ENCODE measurements around the gene ADARB1.
A peak's percentile ranks its signal among the peaks of the same experiment; 100 is the strongest.
"Not testable (repeated sequence)": the region's sequence is repeated elsewhere in the genome, so short reads cannot be mapped to it uniquely, and the experiment has no call there.

The ADARB1 gene, protein sequence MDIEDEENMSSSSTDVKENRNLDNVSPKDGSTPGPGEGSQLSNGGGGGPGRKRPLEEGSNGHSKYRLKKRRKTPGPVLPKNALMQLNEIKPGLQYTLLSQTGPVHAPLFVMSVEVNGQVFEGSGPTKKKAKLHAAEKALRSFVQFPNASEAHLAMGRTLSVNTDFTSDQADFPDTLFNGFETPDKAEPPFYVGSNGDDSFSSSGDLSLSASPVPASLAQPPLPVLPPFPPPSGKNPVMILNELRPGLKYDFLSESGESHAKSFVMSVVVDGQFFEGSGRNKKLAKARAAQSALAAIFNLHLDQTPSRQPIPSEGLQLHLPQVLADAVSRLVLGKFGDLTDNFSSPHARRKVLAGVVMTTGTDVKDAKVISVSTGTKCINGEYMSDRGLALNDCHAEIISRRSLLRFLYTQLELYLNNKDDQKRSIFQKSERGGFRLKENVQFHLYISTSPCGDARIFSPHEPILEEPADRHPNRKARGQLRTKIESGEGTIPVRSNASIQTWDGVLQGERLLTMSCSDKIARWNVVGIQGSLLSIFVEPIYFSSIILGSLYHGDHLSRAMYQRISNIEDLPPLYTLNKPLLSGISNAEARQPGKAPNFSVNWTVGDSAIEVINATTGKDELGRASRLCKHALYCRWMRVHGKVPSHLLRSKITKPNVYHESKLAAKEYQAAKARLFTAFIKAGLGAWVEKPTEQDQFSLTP

DNA sequence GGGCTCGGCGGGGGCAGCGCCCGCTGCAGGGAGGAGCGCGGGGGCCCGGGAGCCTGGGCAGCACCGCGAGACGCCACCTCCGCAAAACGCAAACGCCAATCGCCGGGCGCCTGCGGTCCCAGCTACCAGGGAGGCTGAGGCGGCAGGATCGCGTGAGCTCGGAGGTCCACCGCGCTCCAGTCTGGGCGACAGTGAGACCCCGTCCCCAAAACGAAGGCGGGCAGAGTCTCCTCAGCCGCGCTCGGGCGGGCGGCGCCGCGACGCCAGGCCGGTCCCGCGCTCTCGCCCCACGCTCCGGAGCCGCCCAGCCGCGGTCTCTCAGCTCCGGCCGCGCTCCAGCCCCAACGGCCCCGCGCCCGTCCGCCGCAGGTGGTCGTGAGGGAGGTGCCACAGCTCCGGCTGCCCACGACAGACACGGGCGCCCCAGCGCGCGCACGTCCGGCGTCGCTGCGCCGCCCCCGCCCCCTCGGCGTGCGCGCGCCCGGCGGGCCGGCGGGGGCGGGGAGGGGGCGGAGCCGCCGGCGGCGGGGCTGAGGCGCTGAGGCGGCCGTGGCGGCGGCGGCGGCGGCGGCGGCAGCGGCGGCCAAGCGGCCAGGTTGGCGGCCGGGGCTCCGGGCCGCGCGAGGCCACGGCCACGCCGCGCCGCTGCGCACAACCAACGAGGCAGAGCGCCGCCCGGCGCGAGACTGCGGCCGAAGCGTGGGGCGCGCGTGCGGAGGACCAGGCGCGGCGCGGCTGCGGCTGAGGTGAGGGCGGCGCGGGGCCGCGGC lies at the start of gene ADARB1:
ADARB1 (plus strand) TSS at position 533 of the 770 bp plus-strand sequence. CDS start 97,077 bp downstream, outside the sequence.
- peak; percentile 67 to 78 for DNase-seq

- DNase-seq, result no peak
Observed at GRCh38 chr21:45026066-45026745, 48.2 kb upstream of the ADARB1 start.

DNA sequence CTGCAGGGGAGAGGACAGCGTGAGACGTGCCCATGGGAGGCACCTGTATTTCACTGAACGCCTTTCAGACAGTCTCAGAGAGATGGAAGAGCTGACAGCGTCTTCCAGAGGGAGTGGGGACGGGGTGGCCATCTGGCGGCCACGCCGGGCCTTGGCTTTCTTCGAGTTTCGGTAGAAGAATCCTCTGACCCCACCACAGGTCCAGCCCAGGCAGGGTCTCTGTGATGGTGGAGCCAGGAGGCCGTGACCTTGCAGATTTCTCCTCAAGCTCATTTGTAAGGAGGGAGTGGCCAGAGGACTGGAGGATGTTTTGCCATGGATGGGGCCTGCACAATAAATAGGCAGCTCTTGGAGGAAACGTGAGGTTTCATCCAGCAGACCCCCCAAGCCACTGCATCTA lies 47.6 kb upstream of the ADARB1 start:
- no peak for DNase-seq

DNA sequence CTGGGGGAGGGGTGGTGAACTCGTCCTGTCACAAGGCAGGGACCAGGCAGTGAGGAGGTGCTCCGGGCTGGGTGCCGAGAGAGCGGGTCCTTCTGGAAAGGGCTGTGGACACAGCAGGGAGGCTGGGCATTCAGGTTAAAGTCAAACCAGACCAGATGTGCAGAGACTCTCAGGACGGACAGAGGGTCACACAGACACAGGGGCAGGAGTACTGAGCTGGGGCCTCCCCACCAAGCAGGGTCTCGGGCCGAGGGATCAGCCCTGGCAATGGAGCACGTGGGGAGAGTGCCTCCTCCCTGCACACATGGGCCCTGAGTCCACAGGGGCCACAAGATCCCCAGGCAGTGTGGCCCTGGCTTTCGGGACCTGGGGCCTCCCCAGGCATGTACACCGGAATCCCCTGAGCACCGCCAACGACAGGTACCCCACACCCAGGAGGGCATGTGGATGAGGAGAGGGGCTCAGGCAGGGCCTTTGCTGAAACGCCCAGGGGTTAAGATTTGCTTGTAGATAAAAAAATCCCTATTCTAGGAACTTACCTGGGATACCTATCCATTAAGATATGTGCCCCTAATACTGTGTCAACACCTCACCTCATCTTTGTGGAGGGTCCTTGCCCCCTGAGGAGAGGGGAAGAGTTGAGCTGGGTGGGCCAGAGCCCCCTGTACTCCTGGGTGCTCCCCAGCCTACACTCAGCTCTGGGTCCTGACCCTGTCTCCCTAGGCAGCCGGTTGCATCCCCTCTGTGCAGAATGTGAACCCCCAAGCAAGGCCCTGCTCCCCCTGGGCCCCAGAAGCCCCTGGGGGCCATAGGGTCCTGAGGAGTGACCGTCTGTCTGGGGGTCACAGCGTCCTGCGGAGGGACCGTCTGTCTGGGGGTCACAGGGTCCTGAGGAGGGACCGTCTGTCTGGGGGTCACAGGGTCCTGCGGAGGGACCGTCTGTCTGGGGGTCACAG lies 46.9 kb upstream of the ADARB1 start:
- no peak for DNase-seq

- not testable (repeated sequence) for DNase-seq
Observed at GRCh38 chr21:45028645-45029044, 45.7 kb upstream of the ADARB1 start.

- DNase-seq, result no peak
Observed at GRCh38 chr21:45029298-45029947, 45.0 kb upstream of the ADARB1 start.

- DNase-seq, result no peak
Observed at GRCh38 chr21:45029948-45030681, 44.3 kb upstream of the ADARB1 start.

GRCh38 chr21:45030682-45031570 lies 43.5 kb upstream of the ADARB1 start:
- DNase-seq, result no peak

- no peak for DNase-seq
Observed at GRCh38 chr21:45031571-45032191, 42.7 kb upstream of the ADARB1 start.

DNA sequence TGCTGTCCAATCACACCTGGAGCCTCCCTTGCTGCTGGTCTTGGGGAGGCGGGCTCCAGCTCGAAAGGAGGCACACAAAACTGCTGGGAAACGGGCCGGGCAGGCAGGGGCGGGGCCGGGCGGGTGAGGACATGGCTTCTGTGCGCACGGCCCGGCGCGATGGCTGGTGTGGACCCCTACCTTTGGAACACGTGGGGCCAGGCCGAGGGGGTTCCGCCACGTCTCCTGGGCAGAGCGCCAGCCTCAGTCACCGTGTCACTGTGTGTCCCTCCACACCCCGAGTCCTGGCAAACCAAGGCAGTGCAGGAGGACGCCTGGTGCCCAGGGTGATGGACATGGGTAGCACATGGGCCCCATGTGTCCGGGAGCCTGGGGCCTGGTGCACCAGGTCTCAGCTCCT lies 42.0 kb upstream of the ADARB1 start:
- no peak for DNase-seq

DNA sequence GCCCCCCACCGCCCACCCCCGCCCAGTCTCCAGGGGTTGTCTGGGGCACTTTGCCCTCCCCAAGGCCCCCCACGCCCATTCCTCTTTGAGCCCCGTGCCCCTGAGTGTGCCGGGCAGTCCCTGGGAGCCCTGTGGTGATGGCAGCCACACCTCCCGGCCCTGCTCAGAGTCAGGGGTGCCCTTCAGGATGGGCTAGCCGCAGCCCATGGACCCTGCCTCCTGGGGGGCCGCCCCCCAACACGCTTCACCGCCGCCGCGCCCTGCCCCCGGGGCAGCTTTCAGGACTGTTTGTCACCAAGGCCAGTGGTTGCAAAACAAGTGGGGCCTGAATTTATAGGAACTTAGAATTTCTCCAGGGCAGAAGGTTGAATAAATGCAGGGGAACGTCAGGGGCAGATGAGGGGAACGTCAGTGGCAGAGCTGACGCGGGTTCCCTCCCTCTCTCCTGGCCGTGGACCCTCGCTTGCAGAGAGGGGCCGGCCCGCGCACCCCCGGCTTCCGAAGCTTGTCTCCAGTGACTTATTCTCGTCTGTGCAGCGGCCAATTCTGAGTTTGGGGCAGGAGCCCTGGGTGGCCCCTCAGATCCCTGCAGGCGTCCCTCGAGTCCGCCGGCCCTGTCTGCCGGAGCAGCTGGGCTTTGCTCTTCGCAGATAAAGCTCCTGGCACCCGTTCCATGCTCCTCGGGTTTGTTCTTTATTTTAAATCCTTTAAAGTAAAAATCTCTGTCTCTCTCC lies 41.2 kb upstream of the ADARB1 start:
- no peak for DNase-seq

GRCh38 chr21:45033791-45034555 lies 40.4 kb upstream of the ADARB1 start:
- no peak for DNase-seq

GRCh38 chr21:45034556-45035476 lies 39.6 kb upstream of the ADARB1 start:
- no peak for DNase-seq

GRCh38 chr21:45035477-45035848 lies 38.9 kb upstream of the ADARB1 start:
- DNase-seq, result no peak

GRCh38 chr21:45036630-45037029 lies 37.8 kb upstream of the ADARB1 start:
- no peak for DNase-seq

DNA sequence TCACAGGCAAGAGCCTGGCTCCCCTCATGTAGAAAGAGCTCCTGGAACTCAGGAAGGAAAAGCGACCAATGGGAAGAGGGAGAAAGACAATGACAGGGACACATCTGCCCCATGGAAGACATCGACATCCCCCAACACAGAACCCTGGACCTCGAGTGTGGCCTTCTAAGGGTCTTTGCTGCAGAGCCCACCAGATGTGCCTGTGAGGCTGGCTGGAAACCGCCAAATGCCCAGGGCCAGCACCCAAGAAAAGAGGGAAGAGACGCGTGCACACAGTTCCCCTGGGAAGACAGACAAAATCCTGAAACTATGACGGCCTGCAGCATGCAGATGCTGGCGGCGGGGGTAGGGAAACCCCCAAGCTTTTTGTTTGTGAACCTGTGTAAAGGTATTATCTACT lies 36.4 kb upstream of the ADARB1 start:
- no peak for DNase-seq
